KMS-11 (cell line): ENCODE results near the gene ADAM12.
"Not testable (repeated sequence)": the region's sequence is repeated elsewhere in the genome, so short reads cannot be mapped to it uniquely, and the experiment has no call there.

Source experiments
- H2AFZ ChIP-seq: fragments of 200-600 bp; sonication (generic); 2 replicates; pipeline ENCODE4 v1.6.1; 2016; ENCODE audit warnings: antibody characterized with exemption, mixed run types, low read depth
- H3K27ac ChIP-seq: fragments of 200-600 bp; sonication (generic); 2 replicates; pipeline ENCODE4 v1.6.1; 2016; ENCODE audit warnings: mild to moderate bottlenecking, mixed run types
- H3K27me3 ChIP-seq: fragments of 200-600 bp; sonication (generic); 2 replicates; pipeline ENCODE4 v1.6.1; 2017; ENCODE audit warnings: mild to moderate bottlenecking, low read depth, mixed run types, moderate library complexity; ENCODE audit not compliant: insufficient read depth
- H3K36me3 ChIP-seq: fragments of 200-600 bp; sonication (generic); 2 replicates; pipeline ENCODE4 v1.6.1; 2017; ENCODE audit warnings: mild to moderate bottlenecking, mixed run types; ENCODE audit not compliant: insufficient read depth
- H3K4me1 ChIP-seq: fragments of 200-600 bp; sonication (generic); 2 replicates; pipeline ENCODE4 v1.6.1; 2016; ENCODE audit warnings: mild to moderate bottlenecking, low read depth, mixed run types; ENCODE audit not compliant: poor library complexity, severe bottlenecking
- H3K4me2 ChIP-seq: fragments of 200-600 bp; sonication (generic); 2 replicates; pipeline ENCODE4 v1.7.0; 2016; ENCODE audit warnings: mild to moderate bottlenecking, mixed run types
- H3K4me3 ChIP-seq: fragments of 200-600 bp; sonication (generic); IDR thresholded peaks from 2 replicates; pipeline ENCODE4 v1.6.1; 2017; ENCODE audit warnings: low read depth, low read length, mixed read lengths; ENCODE audit not compliant: insufficient read depth
- H3K79me2 ChIP-seq: fragments of 200-600 bp; sonication (generic); 2 replicates; pipeline ENCODE4 v1.6.1; 2016; ENCODE audit warnings: low read depth, mixed run types; ENCODE audit not compliant: insufficient read depth
- H3K9ac ChIP-seq: fragments of 200-600 bp; sonication (generic); 2 replicates; pipeline ENCODE4 v1.6.1; 2016; ENCODE audit warnings: mild to moderate bottlenecking, mixed run types
- H4K20me1 ChIP-seq: fragments of 200-600 bp; sonication (generic); 2 replicates; pipeline ENCODE4 v1.6.1; 2016; ENCODE audit warnings: mild to moderate bottlenecking, mixed run types; ENCODE audit not compliant: insufficient read depth
- CTCF ChIP-seq: fragments of 200-600 bp; sonication (generic); conservative IDR thresholded peaks from 2 replicates; pipeline ENCODE4 v1.6.1; 2017; ENCODE audit warnings: low read depth, mild to moderate bottlenecking, antibody characterized with exemption, low read length, moderate library complexity, mixed read lengths

Gene ADAM12

DNA sequence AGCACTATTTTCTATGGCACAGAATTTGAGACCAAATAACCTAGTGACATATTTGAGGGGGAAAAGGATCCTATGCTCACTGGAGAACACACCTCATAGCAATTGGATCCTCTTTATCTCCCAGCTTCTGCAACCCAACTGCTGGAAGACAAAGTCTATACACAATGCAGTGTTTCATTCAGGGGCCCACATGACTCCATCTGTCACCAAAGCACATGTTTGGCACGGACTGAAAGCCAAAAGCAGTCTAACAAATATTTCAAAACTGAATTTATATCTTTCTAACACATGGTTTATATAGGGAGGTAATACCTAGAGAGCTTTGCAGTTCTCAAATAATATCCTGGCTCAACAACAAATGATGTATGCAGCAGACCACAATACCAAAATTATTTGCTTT lies 39.2 kb downstream of the ADAM12 start:
- no peak overlapping the region for H3K9ac ChIP-seq
- no peak for TF ChIP-seq CTCF
- no peaks in the 10 kb centered on the region for H3K4me1 ChIP-seq
- no peak overlapping the region for H3K4me3 ChIP-seq
- H2AFZ ChIP-seq = no peak overlapping the region
- no peaks in the 10 kb centered on the region for H4K20me1 ChIP-seq
- H3K4me2 ChIP-seq = no peak overlapping the region
- H3K27me3 ChIP-seq = no peaks in the 10 kb centered on the region
- no peaks in the 10 kb centered on the region for H3K79me2 ChIP-seq
- H3K36me3 ChIP-seq = no peaks in the 10 kb centered on the region
- H3K27ac ChIP-seq = no peak overlapping the region

DNA sequence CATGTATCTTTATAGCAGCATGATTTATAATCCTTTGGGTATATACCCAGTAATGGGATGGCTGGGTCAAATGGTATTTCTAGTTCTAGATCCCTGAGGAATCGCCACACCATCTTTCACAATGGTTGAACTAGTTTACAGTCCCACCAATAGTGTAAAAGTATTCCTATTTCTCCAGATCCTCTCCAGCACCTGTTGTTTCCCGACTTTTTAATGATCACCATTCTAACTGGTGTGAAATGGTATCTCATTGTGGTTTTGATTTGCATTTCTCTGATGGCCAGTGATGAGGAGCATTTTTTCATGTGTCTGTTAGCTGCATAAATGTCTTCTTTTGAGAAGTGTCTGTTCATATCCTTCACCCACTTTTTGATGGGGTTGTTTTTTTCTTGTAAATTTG lies 44.8 kb downstream of the ADAM12 start:
- H3K9ac ChIP-seq, H3K79me2 ChIP-seq, H3K4me3 ChIP-seq, H4K20me1 ChIP-seq, H3K27me3 ChIP-seq, H2AFZ ChIP-seq, H3K36me3 ChIP-seq, H3K4me1 ChIP-seq, H3K4me2 ChIP-seq, H3K27ac ChIP-seq: not testable (repeated sequence)

GRCh38 chr10:126342680-126343079 lies 45.6 kb downstream of the ADAM12 start:
- H3K36me3 ChIP-seq = no peaks in the 10 kb centered on the region
- no peak overlapping the region for H3K4me2 ChIP-seq
- no peaks in the 10 kb centered on the region for H3K4me1 ChIP-seq
- no peak overlapping the region for H3K4me3 ChIP-seq
- no peak overlapping the region for H3K9ac ChIP-seq
- no peaks in the 10 kb centered on the region for H3K27me3 ChIP-seq
- no peak overlapping the region for H2AFZ ChIP-seq
- no peak overlapping the region for H3K27ac ChIP-seq
- TF ChIP-seq CTCF = no peak
- H4K20me1 ChIP-seq = no peaks in the 10 kb centered on the region
- H3K79me2 ChIP-seq = no peaks in the 10 kb centered on the region

DNA sequence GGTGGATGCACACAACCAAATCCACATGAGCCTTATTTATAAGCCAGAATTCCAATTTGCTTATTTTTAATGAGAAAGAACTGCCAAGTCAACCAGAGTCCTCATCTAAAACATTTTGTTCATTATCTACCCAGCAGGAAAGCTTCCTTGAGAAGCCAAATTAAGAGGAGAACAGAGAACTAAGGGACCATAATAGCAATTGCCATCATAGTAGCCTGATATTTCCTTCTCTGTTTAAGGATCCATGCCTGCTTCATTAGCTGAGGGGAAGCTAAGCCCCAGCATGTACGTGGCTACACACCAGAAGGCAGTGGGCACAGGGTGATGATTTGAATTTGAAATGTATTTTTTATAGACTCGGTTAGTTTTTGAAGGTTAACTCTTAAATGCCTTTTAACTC lies 46.8 kb downstream of the ADAM12 start:
- no peak overlapping the region for H2AFZ ChIP-seq
- H3K4me1 ChIP-seq = no peaks in the 10 kb centered on the region
- no peak overlapping the region for H3K4me3 ChIP-seq
- no peak overlapping the region for H3K27ac ChIP-seq
- H4K20me1 ChIP-seq = no peaks in the 10 kb centered on the region
- H3K79me2 ChIP-seq = no peaks in the 10 kb centered on the region
- no peak overlapping the region for H3K9ac ChIP-seq
- H3K4me2 ChIP-seq = no peak overlapping the region
- H3K36me3 ChIP-seq = no peaks in the 10 kb centered on the region
- no peaks in the 10 kb centered on the region for H3K27me3 ChIP-seq
- no peak for TF ChIP-seq CTCF

GRCh38 chr10:126337251-126337810 lies 50.9 kb downstream of the ADAM12 start:
- H2AFZ ChIP-seq = no peak overlapping the region
- TF ChIP-seq CTCF = no peak
- no peaks in the 10 kb centered on the region for H3K36me3 ChIP-seq
- H4K20me1 ChIP-seq = no peaks in the 10 kb centered on the region
- H3K27ac ChIP-seq = no peak overlapping the region
- no peaks in the 10 kb centered on the region for H3K27me3 ChIP-seq
- no peak overlapping the region for H3K4me3 ChIP-seq
- no peak overlapping the region for H3K4me2 ChIP-seq
- no peaks in the 10 kb centered on the region for H3K79me2 ChIP-seq
- no peak overlapping the region for H3K9ac ChIP-seq
- H3K4me1 ChIP-seq = no peaks in the 10 kb centered on the region
